IPS DF 6.9 (cell line): Measurements from ENCODE around the gene PREX1.

ENCODE experiments used
- DNase-seq: peaks from one replicate; pipeline ENCODE4 v3.0.0-alpha.2; 2013; ENCODE audit warnings: low read depth, low spot score
- H3K27ac ChIP-seq: one replicate; pipeline ENCODE4 v1.5.1; 2013; ENCODE audit warnings: low read length, control low read depth
- H3K27me3 ChIP-seq: 2 replicates; pipeline ENCODE4 v1.6.1; 2013; ENCODE audit warnings: mild to moderate bottlenecking, low read length; ENCODE audit not compliant: control insufficient read depth, insufficient read depth
- H3K36me3 ChIP-seq: 2 replicates; pipeline ENCODE4 v1.6.1; 2013; ENCODE audit warnings: low read length; ENCODE audit not compliant: control insufficient read depth, insufficient read depth
- H3K4me1 ChIP-seq: 2 replicates; pipeline ENCODE4 v1.6.1; 2013; ENCODE audit warnings: low read length; ENCODE audit not compliant: control insufficient read depth, insufficient read depth
- H3K4me3 ChIP-seq: 2 replicates; pipeline ENCODE4 v1.5.1; 2013; ENCODE audit warnings: mild to moderate bottlenecking, low read length
- H3K9me3 ChIP-seq: 2 replicates; pipeline ENCODE4 v1.6.1; 2013; ENCODE audit warnings: low read length, inconsistent platforms; ENCODE audit not compliant: control insufficient read depth, insufficient read depth
- WGBS: extraction: QIAGEN DNeasy Blood & Tissue Kit; methylation state at CpG from one replicate; pipeline ENCODE4 v1.1.7; 2013; ENCODE audit warnings: mixed read lengths, missing lambda C conversion rate; ENCODE audit not compliant: insufficient read length, insufficient coverage; 5-methylcytosine and 5-hydroxymethylcytosine counted together

The PREX1 gene

DNA sequence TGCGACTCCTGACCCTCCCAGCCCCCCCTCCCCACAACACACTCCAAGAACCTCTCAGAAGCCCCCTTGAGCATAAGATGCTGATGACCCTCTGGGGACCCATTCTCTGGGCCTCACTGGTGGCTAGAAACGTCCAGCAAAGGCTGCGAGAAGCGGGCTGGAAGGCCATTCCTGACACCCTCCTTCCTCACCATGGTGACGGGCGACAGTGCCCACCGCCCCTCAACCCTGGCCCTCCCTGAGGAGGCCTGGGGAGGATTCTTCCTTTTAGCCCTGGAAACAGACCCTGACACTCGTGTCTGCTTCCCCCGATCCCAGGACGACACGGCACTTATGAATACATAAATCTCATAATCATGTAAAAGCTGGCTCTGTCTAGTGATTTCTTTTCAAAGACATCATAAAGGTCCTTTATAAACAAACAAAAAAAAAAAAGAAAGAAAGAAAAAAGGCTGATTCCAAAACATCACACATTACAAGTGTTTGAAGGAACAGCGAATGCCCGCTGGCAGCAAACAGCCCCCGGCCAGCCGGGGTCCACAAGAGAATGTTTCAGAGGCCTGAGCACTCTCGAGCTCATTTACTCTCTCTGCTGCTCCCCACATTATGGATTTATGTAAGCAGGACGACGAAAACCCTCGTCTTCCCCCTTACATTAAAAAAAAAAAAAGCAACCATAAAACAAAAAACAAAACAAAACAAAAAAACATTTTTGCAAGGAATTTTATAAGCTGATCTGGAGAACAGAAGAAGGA lies 40.7 kb downstream of the PREX1 start:
- Histone ChIP-seq H3K4me1 (no peaks in the 10 kb centered on the region), H3K27me3 (no peaks in the 10 kb centered on the region), H3K27ac (no peak overlapping the region), H3K9me3 (no peaks in the 10 kb centered on the region), H3K4me3 (no peak overlapping the region), H3K36me3 (no peaks in the 10 kb centered on the region)
- DNase-seq = no peak
- WGBS = no CpG with 5 or more reads among the region's 19 CpGs

DNA sequence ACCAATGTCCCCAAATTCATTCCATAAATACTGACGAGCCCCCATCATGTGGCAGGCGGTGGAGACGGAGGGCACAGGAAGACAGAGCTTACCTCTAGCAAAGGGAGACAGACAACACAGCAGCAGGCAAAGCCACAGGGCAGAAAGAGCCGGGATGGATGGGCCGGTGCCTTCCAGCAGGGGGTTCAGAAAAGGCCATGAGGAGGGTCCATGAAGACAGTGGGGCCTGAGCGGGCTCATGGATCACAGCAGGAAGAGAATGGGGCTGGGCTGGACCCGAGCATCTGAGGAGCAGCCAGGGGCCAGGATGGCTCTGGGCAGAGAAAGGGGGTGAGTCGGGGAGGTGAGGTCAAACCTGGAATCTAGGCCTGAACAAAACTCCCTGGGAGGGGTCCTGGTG lies 42.0 kb downstream of the PREX1 start:
- no peak overlapping the region for H3K27ac ChIP-seq
- H3K9me3 ChIP-seq = no peaks in the 10 kb centered on the region
- no CpG with 5 or more reads among the region's 8 CpGs for WGBS
- no peak for DNase-seq
- no peaks in the 10 kb centered on the region for H3K27me3 ChIP-seq
- H3K4me1 ChIP-seq = no peaks in the 10 kb centered on the region
- no peak overlapping the region for H3K4me3 ChIP-seq
- H3K36me3 ChIP-seq = no peaks in the 10 kb centered on the region

- Histone ChIP-seq H3K4me3 (no peak overlapping the region; the same call in 1 of the 2 replicates), H3K4me1 (no peaks in the 10 kb centered on the region), H3K27me3 (no peaks in the 10 kb centered on the region), H3K9me3 (no peaks in the 10 kb centered on the region), H3K36me3 (no peaks in the 10 kb centered on the region), H3K27ac (no peak overlapping the region)
- no CpG with 5 or more reads among the region's 6 CpGs for WGBS
- DNase-seq = no peak
Observed at GRCh38 chr20:48785256-48785655, 42.5 kb downstream of the PREX1 start.

DNA sequence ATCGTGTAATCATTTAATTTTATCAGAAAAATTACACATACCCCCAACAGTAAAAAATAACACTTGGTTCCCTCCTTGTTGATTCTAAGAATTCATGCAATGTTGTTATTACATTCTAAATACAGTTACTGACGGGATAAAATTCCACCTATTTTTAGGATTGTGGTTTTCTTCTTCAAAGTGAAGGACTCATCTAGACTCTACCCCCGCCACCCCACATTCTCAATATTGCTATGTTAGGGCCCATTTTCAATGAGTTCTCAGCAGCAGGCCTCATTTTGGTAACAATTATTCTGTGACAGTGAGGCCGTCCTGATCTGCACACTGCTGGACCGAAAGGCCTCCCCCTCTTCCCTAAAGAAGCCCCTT lies 43.5 kb downstream of the PREX1 start:
- Histone ChIP-seq H3K9me3 (no peaks in the 10 kb centered on the region), H3K27ac (no peak overlapping the region), H3K4me3 (no peak overlapping the region), H3K36me3 (no peaks in the 10 kb centered on the region), H3K27me3 (no peaks in the 10 kb centered on the region), H3K4me1 (no peaks in the 10 kb centered on the region)
- no peak for DNase-seq
- WGBS = no CpG with 5 or more reads among the region's 5 CpGs

- no peaks in the 10 kb centered on the region for H3K36me3 ChIP-seq
- no peak overlapping the region for H3K4me3 ChIP-seq
- H3K27me3 ChIP-seq = no peaks in the 10 kb centered on the region
- no peak for DNase-seq
- H3K9me3 ChIP-seq = no peaks in the 10 kb centered on the region
- no CpG with 5 or more reads among the region's 9 CpGs for WGBS
- no peak overlapping the region for H3K27ac ChIP-seq
- H3K4me1 ChIP-seq = no peaks in the 10 kb centered on the region
Observed at GRCh38 chr20:48783533-48784272, 44.1 kb downstream of the PREX1 start.

GRCh38 chr20:48782901-48783308 lies 44.9 kb downstream of the PREX1 start:
- Histone ChIP-seq H3K27ac (no peak overlapping the region), H3K27me3 (no peaks in the 10 kb centered on the region), H3K4me1 (no peaks in the 10 kb centered on the region), H3K4me3 (no peak overlapping the region), H3K36me3 (no peaks in the 10 kb centered on the region), H3K9me3 (no peaks in the 10 kb centered on the region)
- no CpG with 5 or more reads among the region's 6 CpGs for WGBS
- no peak for DNase-seq

- Histone ChIP-seq H3K9me3 (no peaks in the 10 kb centered on the region), H3K36me3 (no peaks in the 10 kb centered on the region), H3K27me3 (no peaks in the 10 kb centered on the region), H3K4me1 (no peaks in the 10 kb centered on the region), H3K4me3 (no peak overlapping the region), H3K27ac (no peak overlapping the region)
- no CpG with 5 or more reads among the region's 4 CpGs for WGBS
- no peak for DNase-seq
Observed at GRCh38 chr20:48782053-48782452, 45.7 kb downstream of the PREX1 start.

- WGBS = no CpG with 5 or more reads among the region's 1 CpG
- no peak for DNase-seq
- Histone ChIP-seq H3K27ac (no peak overlapping the region), H3K27me3 (no peaks in the 10 kb centered on the region), H3K9me3 (no peaks in the 10 kb centered on the region), H3K36me3 (no peaks in the 10 kb centered on the region), H3K4me3 (no peak overlapping the region), H3K4me1 (no peaks in the 10 kb centered on the region)
Observed at GRCh38 chr20:48781634-48782033, 46.2 kb downstream of the PREX1 start.

- H3K4me3 ChIP-seq = no peak overlapping the region
- WGBS = no CpG with 5 or more reads among the region's 2 CpGs
- no peaks in the 10 kb centered on the region for H3K9me3 ChIP-seq
- H3K27me3 ChIP-seq = no peaks in the 10 kb centered on the region
- H3K27ac ChIP-seq = no peak overlapping the region
- DNase-seq = no peak
- H3K4me1 ChIP-seq = no peaks in the 10 kb centered on the region
- H3K36me3 ChIP-seq = no peaks in the 10 kb centered on the region
Observed at GRCh38 chr20:48779435-48779834, 48.4 kb downstream of the PREX1 start.

DNA sequence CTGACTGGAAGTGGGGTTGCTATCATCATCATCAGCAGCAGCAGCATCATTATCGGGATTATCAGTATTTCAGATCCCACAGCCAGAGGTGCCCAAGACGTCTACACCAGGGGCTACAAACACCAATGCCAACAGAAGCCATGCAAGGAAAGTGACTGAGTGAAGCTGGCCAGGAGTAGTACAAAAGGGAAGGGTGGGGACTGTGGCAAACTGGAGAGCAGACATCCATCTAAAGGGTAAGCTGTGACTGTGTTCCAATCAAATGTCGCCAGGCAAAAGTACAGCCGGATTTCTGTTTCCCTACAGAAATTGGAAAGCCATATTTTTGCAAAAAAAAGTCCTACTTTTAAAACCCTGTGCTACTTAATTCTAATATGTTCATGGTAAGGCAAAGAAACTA lies 50.0 kb downstream of the PREX1 start:
- Histone ChIP-seq H3K36me3 (no peaks in the 10 kb centered on the region), H3K27ac (no peak overlapping the region), H3K9me3 (no peaks in the 10 kb centered on the region), H3K4me3 (no peak overlapping the region), H3K4me1 (no peaks in the 10 kb centered on the region), H3K27me3 (no peaks in the 10 kb centered on the region)
- DNase-seq = no peak
- no CpG with 5 or more reads among the region's 4 CpGs for WGBS

- no peaks in the 10 kb centered on the region for H3K27me3 ChIP-seq
- H3K4me3 ChIP-seq = no peak overlapping the region
- no peaks in the 10 kb centered on the region for H3K4me1 ChIP-seq
- no peaks in the 10 kb centered on the region for H3K36me3 ChIP-seq
- WGBS = no CpG with 5 or more reads among the region's 8 CpGs
- no peaks in the 10 kb centered on the region for H3K9me3 ChIP-seq
- no peak overlapping the region for H3K27ac ChIP-seq
- DNase-seq = no peak
Observed at GRCh38 chr20:48777005-48777404, 50.8 kb downstream of the PREX1 start.
